ENCODE results near the gene FZD10.

Gene FZD10

DNA sequence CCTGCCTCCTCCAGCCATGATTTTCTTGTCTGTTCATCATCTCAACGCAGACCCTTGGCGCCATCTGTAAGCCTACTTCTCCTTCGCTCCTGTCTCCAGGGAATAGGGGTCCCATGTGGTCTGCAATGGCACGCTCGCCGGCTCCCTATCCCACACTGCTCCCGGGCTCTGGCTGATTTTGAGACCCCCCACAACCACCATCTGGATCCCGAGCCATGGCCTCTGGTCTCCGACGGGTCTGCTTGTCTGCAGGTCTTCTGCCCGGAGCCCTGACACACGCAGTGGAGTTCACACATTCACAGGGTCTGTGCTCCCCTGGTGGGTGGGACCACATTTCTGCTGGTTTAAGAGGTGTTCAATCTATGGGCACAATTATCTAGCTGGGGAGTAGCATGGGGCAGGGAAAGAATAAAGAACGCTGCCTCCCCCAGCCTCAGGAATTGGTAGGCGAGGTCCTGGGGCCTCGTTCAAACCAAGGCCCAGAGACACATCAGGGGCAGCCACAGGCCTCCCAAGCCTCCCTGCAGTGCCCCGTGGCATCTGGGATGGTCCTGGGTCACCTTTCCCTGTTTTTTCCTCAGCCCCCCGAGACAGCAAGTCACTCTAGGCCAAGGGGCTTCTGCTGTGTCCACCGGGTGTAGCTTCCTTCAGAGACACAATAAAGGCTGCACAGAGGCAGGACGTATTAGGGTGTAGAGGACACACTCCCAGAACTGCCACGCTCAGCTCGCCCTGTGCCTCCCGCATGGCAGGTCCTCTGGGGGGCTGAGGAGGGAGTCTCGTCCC, 21.5 kb downstream of the FZD10 start:
- DNase-seq: no peak

DNA sequence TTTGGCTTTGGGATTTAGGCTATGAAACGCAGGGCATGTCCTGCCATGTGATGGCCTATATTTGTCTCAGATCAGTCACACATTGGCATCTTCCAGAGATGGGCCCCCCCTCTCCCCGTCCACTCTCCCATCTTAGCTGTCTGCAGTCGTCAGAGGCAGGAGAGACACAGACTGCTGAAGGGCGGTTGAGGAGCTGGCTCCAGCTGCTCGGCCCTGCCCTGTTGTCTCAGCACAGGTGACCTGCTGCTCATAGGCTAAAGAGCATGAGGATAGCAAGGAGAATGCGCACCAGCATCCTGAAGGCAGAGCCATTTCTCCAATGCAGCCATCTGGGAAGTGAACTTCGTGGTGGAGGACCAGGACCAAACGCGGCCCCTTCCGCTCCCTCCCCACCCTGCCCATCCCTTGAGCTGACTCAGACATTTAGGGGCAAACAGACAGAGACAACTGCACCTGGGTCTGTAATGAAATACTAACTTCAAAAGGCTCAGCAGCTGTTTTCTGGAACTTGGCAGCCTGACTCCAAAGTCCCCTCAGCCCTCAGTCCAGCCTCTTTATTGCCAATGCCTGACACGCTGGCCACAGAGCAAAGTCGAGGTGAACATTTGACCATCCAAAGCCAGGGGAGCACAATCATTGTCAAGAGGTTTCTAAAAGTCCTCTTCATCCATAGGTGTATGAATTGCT, 22.3 kb downstream of the FZD10 start:
- DNase-seq: no peak

DNA sequence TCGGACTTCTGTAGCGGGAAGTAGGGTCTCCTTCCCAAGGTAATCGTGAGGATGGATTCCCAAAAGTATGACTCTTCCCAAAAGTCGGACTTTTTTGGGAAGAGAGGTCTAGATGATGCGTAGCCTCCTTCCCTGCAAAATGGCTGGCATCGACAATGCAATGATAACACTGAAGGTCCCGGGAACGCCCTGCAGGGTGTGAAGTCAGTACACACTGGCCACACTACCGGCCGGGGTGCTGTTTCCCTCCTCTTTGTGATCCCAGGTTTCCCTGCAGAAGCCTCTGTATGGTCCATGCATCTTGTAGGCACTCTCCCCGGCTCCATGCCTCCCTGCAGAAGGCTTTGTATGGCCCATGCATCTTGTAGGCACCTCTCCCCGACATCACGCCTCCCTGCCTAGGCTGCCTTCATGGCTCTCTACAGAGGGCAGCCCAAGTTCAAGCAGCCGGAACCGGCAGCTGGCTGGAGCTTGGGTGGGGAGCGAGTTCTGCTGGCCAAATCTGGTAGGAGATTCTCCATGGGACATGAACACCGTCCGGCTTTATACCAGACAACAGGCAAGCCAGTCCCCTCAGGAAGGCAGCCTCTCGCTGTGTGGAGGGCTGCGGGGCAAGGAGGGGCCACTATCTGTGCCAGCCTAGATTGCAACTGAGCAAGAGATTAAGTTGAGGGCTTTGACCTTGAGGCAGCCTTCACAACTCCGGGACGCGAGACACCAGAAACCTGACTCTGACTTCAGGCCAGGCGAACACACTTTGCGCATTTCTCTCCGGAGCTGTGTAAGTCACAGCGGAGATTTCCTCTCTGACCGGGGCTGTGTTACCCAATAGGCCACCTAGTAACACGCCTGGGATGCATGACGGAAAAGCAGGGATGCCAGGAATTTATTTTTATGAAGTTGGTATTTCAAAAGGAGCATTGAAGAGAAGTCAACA, 23.5 kb downstream of the FZD10 start:
- DNase-seq: no peak

DNA sequence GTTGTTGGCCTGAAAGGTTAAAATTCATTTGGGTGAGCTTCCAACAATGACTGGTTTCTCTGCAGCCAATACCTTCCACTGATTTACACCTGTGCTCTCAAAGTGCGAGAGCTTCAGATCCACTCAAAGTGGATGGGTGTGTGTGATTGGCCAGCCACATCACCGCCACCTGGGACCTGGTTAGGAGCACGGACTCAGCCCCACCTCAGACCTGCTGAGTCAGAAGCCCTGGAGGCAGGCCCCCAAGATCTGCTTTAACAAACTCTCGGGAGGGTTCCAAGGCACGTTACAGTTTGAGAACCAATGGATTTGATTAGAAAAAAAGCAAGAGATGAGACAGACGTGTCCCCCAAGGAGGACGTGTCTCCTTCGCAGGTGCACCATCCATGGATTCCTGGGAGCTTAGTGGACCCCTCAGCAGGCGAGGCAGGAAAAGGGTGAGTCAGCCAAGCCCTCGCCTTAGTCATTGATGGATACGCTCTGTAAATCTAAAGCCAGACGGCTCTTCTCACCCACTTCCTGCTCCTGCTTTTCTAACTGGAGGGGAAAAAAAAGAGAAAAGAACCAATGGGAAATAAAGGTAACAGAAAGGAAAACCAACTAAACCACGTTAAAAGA, 24.5 kb downstream of the FZD10 start:
- no peak for DNase-seq

DNA sequence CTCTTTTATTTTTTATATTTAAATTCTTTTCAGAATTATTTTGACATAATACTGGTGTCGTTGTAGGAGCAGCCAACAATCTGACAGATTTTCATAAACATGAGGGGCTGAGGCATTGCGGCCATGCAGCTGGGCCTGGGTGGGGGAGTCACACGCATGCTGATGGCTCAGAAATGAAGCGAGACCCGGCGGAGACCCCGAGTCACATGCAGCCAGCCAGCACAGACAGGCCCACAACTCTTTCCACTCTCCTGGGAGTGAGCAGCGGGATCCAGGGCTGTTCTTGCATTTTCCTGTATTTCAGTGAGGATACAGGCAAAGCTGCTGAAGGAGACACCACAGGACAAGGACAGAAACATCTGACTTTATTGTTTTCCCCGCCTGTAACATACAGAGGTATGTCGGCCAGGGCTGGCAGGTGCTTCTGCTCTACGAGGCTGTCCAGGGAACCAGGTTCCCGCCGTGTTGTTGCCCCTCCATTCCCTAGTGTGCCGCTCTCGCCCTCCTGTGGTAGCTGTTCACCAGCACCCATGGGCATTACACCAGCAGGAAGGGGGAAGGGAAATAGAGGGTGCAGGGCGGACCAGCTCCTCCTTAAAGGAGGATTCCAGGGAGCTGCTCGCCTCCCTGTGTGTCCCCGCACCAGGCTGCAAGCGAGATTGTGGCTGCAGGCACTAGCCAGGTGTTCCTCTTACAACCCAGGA, 30.5 kb downstream of the FZD10 start:
- peak; percentile 23 for DNase-seq

DNA sequence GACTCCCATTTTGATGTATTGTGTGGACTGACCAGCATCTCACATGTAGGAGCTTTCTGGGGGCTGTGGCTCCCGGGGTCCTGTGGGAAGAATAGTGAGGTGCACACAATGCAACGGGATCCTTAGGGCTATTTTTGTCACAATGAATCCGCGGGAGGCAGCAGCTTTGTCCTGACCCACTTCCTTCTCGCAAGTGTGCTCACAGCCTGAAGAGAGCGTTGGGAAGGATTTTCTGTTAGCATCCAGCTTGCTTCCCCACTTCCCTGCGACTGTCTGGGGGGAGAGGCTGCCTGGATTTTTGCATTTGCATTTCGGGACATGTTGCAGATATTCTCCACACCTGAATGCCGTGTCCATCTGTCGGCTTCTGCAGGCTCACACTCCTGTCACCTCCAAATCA, 31.9 kb downstream of the FZD10 start:
- DNase-seq: no peak

DNA sequence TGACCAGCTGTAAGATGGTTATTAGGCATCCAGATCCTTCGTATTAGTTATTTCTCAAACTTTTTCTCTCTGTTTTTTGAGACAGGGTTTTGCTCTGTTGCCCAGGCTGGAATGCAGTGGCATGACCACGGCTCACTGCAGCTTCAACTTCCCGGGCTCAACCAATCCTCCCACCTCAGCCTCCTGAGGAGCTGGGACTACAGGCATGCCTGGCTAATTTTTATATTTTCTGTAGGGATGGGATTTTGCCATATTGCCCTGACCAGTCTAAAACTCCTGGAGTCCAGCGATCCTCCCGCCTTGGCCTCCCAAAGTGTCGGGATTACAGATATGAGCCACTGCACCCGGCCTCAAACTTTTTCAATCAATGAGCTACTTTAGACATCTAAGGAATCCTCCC, 33.1 kb downstream of the FZD10 start:
- DNase-seq: no peak

DNA sequence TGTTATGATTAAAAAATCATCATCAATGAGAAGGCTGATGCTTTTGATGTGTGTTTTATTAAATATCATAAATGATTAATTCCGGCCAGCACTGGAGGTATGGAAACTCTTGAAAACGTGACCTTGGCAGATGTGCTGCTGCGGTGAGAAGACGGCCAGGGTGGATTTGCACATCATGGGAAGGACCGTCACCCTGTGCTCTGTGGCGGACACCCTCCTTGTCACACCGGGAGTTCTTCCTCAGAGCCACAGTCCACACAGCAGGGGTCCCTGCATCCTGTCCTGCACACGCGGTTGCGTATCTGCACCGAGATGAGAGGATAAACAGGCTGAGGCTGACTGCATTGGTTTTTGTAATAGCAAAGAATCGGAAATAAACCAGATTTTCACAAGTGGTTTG, 33.5 kb downstream of the FZD10 start:
- no peak for DNase-seq

DNA sequence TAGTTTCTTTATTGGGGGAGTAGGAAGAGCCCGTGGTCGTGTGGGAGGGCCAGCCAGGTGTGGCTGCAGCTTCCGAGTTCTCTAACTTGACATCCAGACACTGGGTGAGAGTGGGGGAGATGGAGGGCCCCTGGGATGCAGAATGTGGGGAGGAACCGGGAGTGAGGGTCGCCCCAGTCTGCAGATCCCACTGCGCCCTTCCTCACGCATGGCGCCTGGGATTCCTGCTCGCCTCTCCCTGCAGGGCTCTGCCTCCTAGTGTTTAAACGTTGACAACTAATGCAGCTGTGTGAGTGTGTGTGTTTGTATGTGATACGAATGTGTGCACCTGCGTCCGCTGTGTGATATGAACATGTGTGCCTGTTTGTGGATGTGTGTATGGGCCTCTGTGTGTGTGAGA, 34.6 kb downstream of the FZD10 start:
- DNase-seq: no peak

DNA sequence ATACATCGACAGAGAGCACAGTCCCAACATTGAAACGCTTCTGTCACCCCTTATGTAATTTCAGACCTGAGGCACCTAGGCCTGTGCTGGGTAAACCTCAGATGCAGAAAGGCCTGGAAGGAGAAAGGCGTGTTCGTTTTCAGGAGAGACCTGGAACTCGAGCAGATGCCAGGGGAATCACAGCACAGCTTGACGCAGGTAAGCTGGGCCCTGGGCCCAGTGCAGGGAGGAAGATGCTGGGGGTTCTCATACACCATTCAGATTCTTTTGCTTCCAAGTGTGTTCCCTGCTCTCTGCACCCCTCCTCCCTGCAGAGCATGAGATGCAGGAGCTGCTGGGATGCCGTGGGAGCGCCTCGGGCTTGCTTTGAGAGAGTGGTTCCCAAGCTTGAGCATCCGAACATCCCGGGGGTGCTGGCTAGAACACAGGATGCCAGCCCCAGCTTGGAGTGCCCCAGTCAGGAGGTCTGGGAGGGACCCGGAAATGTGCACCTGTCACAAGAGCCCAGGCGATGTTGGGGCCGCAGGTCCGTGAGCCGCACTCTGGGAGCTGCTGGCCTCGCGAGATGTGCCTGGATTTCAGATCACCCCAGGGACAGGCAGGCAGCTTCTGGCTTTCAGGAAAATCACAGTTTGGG, 35.9 kb downstream of the FZD10 start:
- no peak for DNase-seq

DNA sequence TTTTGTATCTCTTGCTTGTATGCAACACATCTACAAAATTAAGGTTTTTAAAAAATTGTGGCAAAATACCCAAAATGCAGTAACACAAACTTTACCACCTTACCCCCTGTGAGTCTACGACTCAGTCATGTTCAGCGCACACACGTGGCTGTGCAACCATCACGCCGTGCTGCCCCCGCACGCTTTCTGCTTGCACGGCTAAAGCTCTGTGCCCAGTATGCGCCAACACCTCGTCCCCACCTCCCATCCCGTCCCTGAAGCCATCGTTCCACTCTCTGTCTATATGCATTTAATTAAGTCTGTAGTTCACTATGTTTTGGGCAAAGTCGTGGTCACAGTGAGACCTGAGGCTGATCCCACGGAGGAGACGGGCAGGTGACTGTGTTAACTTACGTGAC, 36.4 kb downstream of the FZD10 start:
- no peak for DNase-seq

DNA sequence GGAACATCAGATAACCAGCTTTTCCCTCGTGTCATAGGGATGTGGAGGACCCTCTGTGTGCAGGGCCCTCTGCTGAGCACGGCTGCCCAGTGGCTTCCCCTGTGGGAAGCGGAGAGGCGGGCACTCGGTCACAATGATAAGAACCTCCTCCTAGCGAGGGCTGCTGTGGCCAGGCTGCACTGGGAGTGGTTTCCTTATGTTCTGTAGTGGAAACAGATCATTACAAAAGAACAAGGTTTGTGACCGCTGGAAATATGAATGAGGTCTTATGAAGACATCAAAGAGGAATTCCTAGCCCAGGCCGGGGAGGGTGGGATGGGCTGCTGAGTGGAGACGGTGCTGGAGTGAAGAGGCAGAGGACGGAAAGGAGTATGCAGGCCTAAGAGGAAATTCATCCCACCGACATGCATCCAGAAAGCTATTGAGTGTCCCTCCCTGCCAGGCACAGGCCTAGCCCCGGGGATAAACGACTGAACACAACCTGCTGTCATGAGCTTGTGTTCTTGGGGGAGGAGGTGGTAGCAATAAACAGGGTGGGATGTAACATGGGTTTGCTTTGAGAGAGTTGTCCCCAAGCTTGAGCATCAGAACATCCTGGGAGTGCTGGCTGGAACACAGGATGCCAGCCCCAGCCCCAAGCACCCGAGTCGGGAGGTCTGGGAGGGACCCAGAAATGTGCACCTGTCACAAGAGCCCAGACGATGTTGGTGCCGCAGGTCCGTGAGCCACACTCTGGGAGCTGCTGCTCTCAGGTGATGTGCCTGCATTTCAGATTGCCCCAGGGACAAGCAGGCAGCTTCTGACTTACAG, 37.5 kb downstream of the FZD10 start:
- no peak for DNase-seq

DNA sequence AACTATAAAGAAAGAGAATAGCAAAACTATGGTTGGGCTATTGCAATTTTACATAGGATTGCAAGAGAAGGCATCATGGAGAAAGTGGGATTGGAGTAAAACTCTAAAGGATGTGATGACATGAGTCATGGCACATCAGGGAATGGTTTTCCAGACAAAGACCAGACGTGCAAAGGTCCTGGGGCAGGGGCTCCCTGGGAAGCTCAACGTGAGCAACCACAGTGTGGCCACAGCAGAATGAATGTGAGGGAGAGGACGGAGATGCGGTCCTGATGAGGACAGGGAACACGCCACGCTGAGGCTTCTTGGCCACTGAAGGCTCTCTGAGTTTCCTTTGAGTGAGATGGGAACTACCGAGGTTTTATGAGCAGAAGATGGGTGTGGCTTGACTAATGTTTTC, 38.2 kb downstream of the FZD10 start:
- no peak for DNase-seq

DNA sequence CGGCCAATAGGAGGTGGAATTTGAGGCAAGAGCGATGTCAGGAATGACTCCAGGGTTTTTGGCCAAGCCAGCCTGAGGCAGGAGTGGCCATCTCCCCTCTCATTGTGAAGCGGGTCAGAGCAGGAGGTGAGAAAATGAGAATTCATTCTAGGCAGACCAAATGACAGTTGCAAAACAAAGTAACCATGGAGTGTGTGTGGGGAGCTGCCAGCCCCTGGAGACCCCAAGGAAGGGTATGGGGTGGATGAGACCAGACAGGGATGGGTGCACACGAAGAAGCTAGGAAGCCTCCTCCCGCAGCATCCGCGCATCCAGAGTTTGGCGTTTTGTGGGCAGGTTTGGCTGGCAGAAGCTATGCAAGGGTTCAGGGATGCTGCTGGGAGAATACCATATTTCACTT, 38.8 kb downstream of the FZD10 start:
- no peak for DNase-seq

DNA sequence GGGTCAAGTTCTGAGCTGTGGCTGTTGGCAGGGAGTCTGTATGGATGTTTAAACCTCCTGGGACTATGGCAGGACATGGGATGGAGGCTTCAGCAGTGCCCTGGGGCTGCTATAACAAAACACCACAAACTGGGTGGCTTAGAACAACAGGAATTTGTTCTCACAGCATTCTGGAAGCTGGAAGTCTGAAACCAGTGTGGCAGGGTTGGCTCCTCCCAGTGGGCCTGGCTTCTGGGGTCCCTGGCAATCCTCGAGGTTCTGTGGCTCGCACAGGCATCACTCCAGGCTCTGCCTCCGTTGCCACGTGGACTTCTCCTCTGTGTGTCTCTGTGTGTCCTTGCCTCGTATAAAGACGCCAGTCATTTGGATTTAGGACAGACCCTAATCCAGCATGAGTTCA, 39.9 kb downstream of the FZD10 start:
- no peak for DNase-seq

DNA sequence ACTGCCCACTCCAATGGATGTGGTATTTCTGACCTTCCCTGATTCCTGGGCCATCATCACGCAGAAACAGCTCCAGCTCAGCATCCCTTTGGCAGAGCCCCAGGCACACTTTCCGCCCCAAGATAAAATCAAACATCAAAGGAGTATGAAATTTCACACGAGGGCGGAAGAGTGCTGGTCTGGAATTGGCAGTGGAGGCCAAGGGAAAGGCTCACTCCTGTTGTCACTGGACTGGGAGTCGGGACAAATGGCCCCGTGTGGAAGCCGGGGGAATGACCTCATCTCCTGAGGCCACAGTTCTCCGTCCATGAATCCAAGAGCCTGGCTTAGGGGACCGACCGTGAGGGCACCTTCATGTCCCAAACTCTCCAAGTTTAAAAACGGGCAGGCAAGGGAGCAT, 40.9 kb downstream of the FZD10 start:
- no peak for DNase-seq

DNA sequence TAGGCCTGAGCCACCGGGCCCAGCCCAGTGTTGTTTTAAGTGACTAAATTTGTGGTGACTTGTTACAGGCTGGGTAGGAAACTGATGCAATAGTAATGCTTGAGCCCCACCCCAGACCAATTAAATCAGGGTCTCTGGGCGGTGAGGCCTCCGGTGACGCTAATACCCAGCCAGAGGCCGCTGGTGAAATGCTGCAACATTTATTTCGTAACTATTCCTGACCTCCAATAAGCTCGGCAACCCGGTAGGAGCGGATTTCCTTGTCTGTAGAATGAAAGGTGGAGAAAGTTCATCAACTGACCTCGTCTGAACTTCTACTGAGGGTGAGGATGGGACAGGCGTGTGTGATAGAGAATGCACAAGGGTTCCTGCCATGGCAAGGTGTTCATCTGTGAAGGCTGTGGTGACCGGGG, 42.3 kb downstream of the FZD10 start:
- DNase-seq: no peak

DNA sequence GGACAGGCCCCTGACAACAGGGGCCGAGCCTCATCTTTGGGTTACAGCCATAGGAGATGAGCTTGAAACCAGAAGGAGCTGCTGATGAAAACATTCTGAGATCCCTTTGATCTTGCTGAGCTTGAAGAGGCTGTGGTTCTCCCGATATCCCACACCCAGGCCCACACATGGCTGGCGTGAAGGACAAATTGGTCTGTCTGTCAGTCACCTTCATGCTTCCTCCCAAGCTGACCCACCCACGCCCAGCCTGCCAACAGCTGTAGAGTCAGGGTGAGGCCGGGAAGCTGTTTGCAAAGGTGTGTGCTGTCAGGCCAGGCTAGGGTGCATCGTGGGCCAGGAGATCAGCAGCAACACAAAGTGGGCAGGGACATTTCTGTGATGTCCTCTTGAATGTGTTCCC, 43.2 kb downstream of the FZD10 start:
- no peak for DNase-seq

DNA sequence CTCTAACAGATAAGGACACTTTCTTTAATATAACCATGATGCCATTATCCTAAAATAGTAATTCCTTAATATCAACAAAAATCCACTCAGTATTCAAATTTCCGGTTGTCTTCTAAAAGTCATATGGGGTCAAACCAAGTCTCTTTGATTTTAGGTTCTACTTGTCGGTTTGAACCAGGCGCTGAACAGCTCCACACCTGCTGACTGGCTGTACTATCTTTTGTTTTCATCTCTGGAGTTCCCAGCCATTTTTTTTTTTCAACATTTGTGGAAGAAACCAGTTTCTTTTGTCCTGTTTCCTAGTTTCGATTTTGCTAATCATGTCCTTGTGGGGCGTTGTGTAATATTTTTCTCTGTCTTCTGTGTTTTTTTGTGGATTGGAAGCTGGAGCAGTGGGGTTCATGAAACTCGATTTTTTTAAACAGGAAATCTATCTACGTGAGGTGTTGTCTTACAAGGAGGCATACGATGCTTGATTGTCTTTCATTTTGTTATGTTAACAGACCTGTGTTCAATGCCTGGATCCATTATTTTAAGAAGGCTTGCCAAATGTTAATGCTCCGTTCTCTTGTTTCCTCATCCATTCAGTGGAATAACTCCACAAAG, 50.2 kb downstream of the FZD10 start:
- no peak for DNase-seq

DNA sequence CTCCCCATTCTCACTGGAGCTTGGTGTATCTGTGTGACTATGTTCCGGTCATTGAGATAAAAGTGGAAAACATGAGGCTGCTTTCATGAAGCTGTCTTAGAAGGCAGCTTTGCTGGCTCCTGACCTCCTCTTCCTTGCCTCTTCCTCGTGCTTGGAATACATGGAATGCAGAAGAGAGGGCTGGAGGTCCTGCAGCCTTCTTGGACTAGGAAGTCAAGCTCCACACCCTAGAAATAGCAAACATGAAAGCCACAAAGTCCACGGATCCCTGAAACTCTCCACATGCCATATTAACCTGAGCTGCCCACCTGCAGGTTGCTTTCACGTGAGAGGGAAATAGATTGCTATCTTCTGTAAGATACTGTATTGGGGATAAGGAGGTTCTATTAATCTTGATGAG, 51.0 kb downstream of the FZD10 start:
- DNase-seq: no peak
